GM19463 (cell line): Measurements from ENCODE around the gene MEF2C.
"Not testable (repeated sequence)": the region's sequence is repeated elsewhere in the genome, so short reads cannot be mapped to it uniquely, and the experiment has no call there.

ENCODE experiments used
- ATAC-seq: cut with Tn5 transposase; IDR thresholded peaks from one replicate; pipeline ENCODE4 v1.9.1; 2021; ENCODE audit warnings: mild to moderate bottlenecking, moderate library complexity; ENCODE audit not compliant: unreplicated experiment

MEF2C gene

DNA sequence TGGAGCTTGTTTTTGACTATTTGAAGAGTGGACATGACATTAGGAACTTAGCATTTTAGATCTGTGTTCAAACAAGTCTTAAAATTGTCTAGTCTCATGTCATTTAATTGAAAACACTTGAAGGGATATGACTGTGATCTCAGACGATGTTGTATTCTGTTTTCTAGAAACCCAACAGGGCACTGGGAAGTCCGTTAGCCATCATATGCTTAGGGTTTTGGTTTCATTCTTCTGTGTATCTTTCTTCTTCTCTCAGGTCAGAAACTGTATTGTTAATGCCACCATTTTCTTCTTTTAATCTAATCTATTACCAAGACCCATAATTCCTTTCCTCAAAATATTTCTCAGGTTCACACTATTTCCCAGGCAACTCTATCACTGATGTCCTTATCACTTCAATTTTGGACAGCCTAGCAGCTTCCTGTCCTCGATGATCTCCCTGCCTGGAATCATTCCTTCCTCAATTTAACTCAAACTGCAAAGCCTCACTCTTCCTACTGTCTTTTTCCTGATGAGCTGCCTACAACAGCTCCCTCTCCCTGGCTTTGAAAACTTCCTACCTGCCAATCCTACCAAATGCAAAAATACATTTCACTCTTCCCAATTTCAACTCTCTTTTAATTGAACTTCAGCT is 77.7 kb downstream of the MEF2C start:
- peak; percentile 67 for ATAC-seq

DNA sequence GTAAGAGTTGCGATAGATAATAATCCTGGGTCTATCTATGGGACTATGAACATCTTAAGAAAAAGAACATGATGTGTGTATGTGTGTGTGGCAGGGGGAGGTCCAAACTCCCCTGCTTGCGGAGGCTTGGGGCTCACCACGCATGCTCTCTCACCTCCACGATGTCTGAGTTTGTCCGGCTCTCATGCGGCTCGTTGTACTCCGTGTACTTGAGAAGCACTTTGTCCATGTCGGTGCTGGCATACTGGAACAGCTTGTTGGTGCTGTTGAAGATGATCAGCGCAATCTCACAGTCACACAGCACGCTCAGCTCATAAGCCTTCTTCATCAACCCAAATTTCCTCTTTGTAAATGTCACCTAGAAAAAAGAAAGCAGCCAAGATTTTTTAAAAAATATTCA is 78.5 kb downstream of the MEF2C start:
- ATAC-seq, result no peak

DNA sequence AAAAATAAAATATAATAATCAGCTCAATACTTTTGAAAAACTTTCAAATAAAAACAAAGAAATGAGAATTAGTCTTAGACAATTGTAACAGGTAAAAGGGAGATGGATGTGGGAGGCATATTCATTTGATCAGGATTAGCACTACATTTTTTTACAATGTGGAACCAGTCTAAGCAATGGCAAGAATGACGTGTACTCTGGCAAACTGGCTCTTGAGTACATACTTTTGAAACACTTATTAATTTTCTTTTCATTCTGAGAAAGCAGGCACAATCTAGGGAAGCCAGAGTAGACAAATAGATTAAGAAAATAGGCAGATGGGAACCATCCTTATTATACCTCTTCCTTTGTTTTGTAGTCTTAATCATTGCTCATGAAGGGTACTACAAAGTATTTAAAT is 79.7 kb downstream of the MEF2C start:
- no peak for ATAC-seq

DNA sequence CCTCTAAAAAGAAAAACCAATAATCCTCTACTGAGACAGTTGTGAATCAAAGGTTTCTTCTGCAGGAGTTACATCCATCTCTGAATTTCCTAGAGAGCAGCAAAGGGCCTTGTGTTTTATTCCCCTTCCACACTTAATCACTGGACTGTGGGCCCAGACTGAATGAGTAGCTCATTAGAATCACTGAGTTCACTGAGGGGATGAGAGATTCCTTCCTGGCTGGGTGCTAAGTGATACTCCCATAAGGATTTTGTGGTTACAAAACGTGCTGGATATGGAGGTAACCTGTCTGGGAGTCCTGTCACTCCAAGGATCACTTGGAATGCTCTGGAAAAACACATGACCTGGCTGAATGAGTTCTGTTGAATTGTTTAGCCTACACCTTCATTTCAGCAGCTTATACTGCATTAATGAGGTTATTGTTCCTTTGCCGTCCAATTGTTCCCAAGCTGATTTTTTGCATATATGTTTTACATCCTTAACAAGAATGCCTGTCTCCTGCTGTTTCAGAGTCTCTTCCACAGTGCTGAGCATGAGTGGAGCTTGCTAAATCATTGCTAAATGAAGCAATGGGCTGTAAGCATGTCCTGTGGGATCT is 82.9 kb downstream of the MEF2C start:
- ATAC-seq, result no peak

DNA sequence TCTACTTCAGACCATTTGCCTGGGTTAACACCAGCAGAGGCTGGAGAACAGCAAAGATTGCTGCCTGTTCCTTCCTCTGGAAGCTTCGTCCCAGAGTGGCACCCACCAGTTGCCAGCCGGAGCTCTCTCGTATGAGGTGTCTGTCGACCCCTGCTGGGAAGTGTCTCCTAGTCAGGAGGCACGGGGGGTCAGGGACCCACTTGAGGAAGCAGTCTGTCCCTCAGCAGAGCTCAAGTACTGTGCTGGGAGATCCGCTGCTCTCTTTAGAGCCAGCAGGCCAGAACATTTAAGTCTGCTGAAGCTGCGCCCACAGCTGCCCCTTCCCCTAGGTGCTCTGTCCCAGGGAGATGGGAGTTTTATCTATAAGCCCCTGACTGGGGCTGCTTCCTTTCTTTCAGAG is 84.1 kb downstream of the MEF2C start:
- ATAC-seq, result not testable (repeated sequence)

DNA sequence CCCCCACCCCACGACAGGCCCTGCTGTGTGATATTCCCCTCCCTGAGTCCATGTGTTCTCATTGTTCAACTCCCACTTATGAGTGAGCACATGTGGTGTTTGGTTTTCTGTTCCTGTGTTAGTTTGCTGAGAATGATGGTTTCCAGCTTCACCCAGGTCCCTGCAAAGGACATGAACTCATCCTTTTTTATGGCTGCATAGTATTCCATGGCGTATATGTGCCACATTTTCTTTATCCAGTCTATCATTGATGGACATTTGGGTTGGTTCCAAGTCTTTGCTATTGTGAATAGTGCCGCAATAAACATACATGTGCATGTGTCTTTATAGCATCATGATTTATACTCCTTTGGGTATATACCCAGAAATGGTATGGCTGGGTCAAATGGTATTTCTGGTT is 89.2 kb downstream of the MEF2C start:
- not testable (repeated sequence) for ATAC-seq

DNA sequence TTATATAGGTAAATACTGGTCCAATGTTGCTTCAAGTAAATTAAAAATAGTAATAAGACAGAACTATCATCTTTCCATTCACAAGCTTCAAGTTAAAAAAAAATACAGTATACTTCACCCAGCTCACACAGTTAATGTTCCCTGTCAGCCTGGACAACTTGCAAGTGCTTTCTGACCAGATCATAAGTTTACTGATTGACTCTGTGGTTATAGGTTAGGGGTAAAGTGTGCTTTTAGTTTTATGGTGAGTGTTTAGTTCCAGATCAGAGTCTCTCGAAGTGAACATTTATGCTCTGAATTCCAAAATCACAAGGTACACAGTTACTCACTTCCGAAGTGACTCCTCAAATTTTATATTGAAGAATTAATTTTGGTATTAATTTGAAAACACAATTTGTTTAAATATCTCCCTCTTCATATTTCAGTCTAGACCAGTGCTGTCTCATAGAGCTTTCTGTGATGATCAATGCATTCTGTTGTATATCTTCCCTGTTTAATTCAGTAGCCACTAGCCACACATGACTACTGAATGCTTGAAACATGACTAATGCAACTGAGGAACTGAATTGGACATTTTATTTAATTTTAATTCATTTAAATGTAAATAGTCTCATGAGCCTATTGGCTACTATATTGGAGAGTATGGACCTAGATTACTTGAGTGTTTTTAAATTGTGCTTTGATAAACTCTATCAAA is 90.7 kb downstream of the MEF2C start:
- peak; percentile 94 for ATAC-seq

DNA sequence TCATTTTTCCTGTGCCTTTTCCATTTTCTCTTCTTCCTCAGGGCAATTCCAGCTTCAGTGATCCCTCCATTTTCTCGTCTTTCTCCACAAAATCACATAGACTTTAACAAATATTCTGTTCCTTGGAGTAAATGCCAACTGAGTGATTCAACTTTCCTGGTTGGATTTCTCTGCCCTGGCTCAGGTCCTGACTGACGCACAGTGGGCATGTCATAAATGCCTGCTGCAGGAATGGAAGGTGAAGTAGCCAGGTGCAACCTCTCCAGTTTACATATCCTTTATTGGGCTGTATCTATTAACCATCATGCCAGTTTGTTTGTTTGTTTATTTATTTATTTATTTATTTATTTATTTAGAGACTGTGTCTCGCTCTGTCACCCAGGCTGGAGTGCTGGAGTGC is 95.1 kb downstream of the MEF2C start:
- no peak for ATAC-seq

DNA sequence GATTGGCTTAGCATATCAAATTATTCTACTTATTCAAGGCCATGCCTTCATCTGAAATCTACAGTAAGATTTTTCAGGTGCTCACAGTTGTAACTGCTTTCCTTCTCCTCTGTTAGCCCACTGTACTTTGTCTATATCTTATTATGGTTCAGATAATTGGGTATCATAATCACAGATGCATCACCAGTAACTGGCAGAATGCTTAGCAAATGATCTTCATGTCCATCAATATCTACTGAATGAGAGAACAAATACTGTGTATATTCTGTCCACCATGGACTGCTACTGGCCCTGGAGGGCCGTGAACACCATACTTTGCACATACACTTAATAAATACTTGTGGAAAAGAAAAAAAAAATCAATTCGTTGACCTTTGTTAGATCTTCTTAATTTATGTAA is 96.2 kb downstream of the MEF2C start:
- no peak for ATAC-seq

DNA sequence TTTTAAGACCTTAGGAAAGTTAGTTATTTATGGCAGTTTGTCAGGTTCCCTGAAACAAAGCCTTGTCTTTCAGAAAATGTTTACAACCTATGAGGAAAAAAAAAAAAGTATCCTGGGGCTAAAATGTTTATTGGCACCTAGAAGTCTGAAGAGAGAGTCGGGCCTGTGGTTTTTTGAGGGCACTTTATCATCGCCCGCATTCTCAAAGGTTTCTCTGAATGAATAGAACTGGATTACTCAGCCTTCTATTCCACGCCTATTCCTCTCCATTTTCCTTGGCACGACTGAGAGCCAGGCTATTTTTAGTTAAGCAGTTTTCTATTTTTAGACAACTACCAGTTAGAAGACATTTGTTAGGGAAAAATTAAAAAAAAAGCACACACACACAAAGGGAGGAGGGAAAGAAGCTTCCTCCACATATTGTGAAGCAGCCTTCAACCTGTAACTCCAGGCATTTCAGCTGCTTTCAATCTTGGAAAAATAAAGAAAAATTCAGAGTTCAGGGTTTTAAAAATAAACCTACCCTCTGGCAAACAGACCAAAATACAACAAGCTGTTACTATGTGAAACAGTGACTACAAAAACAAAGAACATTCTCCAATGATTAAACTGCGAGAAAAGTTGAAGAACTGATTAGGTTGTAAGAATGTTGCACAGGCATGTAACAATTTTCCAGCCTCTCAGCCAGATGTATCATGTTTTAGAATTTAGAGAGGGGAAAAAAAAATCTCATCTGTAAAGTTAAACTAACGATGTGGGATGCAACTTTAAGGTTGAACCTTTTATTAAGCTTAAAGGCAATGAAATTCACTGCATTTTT is 97.0 kb downstream of the MEF2C start:
- ATAC-seq, result peak; percentile 60

DNA sequence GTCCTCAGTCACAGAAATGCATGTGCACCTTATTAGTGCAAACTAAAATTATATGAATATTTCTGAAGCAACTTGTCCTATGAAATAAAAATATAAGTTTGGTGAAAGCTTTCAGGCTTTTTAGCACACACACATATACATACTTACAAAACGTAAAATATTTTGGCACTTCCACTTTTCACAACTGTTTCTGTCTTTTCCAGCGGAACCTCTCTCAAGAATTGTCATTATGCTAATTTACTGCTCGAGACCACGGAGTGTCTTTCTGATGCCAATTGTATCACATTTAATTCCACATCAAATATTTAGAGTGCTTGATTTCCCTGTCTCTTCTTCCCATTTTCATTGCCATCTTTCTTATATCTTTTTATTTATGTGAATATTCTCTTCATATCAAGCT is 100.4 kb downstream of the MEF2C start:
- ATAC-seq, result no peak

DNA sequence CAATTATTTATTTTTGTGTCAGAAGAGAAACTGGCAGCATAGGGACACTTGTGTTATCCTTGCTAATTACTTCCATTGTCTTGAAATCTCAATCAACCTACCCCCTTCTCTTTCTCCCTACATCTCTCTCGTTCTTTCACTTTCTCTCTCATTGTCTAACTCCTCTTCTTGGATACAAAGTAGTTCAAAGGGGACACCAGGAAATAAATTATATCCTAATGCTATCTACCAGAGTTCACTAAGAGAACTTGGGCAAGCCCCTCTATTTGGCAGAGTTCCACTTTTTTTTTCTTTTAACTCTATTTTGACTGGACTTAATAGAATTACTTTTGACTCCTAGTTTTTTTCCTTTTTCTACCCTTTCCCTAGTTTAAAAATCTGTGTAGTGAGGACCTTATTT is 102.2 kb downstream of the MEF2C start:
- no peak for ATAC-seq

DNA sequence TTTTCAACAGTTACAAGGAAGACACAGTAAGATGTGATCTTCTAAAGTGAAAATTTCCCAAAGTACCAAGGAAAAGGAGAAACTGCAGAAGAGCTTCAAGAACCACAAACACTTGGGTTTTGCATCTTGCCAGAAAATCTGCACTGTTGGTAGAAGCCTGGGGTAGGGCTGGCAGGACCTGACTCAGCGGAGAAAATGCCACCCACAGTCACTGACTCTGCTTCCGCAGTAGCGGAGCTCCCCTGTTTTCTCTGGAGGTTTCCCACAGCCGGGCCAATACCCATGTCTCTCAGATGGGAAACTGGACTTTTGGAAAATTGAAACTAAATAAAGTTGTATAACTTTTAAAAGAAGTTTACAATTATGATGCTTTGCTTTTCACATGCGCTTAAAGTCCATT is 104.2 kb downstream of the MEF2C start:
- ATAC-seq, result no peak

DNA sequence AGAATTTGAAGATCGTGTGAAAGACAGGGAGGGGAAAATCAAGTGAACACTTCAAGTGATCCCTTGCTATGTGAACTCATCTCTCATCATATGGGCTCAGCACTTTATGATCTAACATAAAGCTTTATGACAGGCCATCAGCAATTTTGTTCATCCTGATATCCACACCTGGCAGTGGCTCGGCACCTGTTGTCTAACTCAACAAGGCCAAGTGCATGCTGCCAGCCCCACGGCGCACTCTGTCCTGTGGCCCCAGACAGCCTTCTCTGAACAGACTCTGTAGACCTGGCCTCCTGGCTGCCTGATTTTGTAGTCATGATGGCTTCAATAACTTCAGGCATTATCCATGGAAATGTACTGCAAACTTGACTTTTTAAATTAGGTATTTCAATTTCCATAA is 106.3 kb downstream of the MEF2C start:
- no peak for ATAC-seq

DNA sequence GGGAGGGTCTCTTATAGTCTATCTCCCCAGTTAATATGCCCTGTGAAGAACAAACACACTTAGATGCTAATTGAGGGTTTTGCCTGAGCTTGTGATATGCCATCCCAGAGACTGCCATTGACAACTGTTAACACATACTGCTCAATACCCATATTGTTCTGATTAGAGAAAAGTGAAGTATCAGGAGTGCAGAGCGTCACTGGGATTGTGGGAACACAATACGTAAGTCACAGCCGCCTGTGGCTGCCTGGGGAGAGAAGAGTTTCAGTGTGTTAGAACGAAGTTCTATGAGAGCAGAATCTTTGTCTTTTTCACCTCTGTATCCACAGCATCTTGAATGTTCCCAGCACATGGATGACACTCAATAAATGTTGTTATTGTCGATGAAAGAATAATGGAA is 110.2 kb downstream of the MEF2C start:
- no peak for ATAC-seq

DNA sequence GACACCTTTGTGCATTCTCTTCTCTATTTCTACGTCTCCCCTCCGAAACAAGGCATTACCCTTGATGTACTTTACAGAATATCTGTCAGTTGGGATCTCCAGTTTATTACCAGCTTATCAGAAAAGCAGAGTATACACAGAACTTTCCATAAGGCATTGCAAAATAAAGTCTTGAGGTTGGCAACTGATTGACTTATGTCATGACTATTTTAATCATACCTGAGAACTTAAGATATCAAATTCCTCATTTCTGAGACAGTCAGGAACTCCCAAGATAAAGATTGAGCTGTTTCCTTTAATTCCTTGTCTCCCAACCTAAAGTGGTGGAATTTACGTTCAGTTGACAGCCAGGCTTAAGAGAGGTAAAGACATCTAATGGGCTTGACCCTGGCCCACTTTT is 110.9 kb downstream of the MEF2C start:
- ATAC-seq, result no peak

DNA sequence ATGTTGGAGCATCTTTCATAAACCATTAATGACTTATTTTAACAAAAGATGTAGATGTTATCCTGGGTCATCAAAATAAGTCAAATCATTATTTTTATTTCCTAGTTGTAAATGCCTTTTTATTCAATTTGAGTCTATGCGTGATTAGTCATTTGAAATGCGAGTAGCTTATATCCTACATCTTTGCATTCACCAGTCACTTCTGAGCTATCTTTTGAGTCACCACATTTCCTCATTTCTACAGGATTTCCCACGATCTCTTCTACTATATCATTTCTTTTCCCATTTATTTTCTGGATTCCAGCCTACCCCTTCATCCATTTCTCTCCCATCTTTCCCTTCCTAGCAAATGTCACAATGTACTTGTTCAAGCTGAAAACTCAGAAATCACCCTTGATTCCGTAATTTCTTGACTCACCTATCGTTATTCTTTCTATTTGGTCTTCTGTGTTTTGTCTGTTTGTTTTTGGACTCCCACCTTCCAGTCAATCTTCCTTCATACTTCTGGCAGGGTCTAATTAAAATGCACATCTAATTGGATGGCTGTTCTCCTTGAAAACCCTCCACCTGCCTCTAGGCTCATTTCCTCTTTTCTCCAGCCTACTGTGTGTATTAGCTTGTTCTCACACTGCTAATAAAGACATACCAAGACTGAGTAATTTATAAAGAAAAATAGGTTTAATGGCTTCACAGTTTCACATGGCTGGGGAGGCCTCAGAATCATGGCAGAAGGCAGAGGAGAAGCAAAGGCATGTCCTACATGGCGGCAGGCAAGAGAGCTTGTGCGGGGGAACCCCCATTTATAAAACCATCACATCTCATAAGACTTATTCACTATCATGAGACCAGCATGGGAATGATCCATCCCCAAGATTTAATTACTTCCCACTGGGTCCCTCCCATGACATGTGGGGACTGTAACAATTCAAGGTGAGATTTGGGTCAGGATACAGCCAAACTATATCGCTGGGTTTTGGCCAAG is 112.4 kb downstream of the MEF2C start:
- no peak for ATAC-seq

DNA sequence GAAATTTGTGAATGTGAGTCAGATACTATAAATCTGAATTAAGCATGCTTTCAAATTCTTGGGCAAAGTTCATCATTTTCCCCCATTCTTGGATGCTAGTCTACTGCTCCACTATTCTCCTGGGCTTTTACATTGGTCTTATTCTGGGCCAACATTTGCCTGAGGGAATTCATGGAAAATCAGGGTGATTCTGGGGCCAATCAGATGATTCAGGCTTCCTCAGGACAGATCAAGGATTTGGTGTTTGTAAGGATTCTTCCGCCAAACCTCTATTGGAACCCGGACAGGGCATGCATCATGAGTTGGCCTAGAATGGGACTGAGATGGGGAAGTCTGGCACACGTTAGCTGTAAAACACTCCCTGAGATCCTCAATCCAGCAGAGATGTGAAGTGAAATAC is 113.8 kb downstream of the MEF2C start:
- ATAC-seq, result no peak

DNA sequence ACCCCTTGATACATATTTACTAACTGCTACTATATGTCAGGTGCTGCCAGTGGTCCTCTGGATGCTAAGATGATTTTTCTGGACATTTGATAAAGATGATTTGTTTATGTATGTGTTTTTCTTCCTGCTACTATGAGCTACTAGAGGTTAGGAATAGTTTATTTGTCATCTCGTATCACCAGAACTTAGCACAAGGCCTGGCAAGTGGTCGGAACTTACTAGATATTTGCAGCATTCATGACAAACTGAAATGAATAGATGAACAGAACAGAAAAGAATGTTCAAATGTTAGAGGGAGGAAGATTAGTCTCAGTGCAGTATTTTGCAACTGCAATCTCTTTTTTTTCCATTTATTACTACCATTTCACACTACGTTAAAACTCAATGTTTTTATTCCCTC is 114.6 kb downstream of the MEF2C start:
- ATAC-seq, result no peak

DNA sequence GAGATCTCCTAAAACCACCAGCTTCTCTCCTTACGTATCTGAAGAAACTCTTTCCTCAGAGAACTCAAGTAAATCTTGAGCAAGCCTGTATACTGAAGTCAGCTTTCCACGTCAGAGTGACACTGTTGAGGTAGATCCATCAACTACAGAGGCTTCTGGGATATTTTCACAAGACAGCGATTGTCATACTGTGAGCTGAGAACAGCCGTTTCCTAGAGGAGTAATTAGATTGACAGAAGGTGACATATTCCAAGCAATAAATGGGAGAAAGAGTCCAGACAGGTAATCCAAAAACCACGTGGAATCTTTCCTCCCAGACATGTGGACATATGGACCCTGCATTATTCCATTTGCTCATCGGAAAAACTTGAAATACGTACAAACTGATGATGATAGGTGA is 117.2 kb downstream of the MEF2C start:
- no peak for ATAC-seq

DNA sequence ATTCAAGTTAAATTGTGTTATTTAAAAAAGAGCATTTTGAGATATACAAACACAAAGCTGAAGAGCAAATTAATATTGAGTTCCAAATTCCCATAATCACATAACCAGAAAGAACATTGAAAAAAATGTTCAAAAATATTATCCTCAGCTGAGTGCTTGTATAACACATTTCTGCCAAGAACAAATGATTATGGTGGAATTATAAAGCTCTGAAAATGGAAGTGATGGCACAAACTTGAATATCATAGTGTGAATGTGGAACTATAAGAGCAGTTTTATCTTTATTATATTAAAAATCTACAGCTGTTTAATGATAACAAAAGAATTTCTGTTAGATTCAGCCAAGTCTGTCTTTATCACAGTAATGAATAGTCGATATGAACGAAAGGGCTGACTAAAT is 117.8 kb downstream of the MEF2C start:
- no peak for ATAC-seq
